ENCODE results near the gene GNB1. TPM values are rescaled to one million over a fixed set of nuclear protein-coding genes. Genes with fewer than 3 reads are reported as not detected.
A peak's percentile ranks its signal among the peaks of the same experiment; 100 is the strongest.

Gene GNB1
- polyA plus RNA-seq, 1 donor: 157 TPM

- DNase-seq (ENCODE audit: low read depth): no peak
These were observed 32.3 kb upstream of the GNB1 start for GRCh38 chr1:1922956-1923833.

GRCh38 chr1:1922702-1922955, 31.7 kb upstream of the GNB1 start:
- DNase-seq (ENCODE audit: low read depth): no peak

- no peak for DNase-seq (ENCODE audit: low read depth)
These were observed 31.2 kb upstream of the GNB1 start for GRCh38 chr1:1921901-1922701.

- no peak for DNase-seq (ENCODE audit: low read depth)
These were observed 30.6 kb upstream of the GNB1 start for GRCh38 chr1:1921459-1921862.

- DNase-seq (ENCODE audit: low read depth): no peak
These were observed 29.9 kb upstream of the GNB1 start for GRCh38 chr1:1920608-1921458.

- DNase-seq (ENCODE audit: low read depth): no peak
These were observed 29.2 kb upstream of the GNB1 start for GRCh38 chr1:1920057-1920607.

GRCh38 chr1:1919304-1920056, 28.6 kb upstream of the GNB1 start:
- DNase-seq (ENCODE audit: low read depth): peak; percentile 72

GRCh38 chr1:1918901-1919303, 28.0 kb upstream of the GNB1 start, which contains the start of gene TMEM52:
TMEM52 (minus strand) TSS chr1:1919279; CDS start chr1:1919265, 14 bp downstream.
- DNase-seq (ENCODE audit: low read depth): no peak

- no peak for DNase-seq (ENCODE audit: low read depth)
These were observed 27.4 kb upstream of the GNB1 start for GRCh38 chr1:1917995-1918900.

GRCh38 chr1:1917304-1917976, 26.6 kb upstream of the GNB1 start:
- DNase-seq (ENCODE audit: low read depth): no peak

GRCh38 chr1:1916851-1917251, 26.0 kb upstream of the GNB1 start:
- no peak for DNase-seq (ENCODE audit: low read depth)

GRCh38 chr1:1915911-1916840, 25.3 kb upstream of the GNB1 start:
- no peak for DNase-seq (ENCODE audit: low read depth)

GRCh38 chr1:1914971-1915692, 24.2 kb upstream of the GNB1 start, which contains the start of gene CALML6:
CALML6 (plus strand) TSS chr1:1915260; CDS start chr1:1915281, 21 bp downstream.
- DNase-seq (ENCODE audit: low read depth): no peak

- DNase-seq (ENCODE audit: low read depth): no peak
These were observed 23.4 kb upstream of the GNB1 start for GRCh38 chr1:1914101-1914970.

- DNase-seq (ENCODE audit: low read depth): no peak
These were observed 20.6 kb upstream of the GNB1 start for GRCh38 chr1:1911350-1912041.

Measured in forelimb muscle (tissue), 1 donor.